HL-60 (cell line): ENCODE data around the gene GPRASP3.
A peak's percentile ranks its signal among the peaks of the same experiment; 100 is the strongest.
"Not testable (repeated sequence)": the region's sequence is repeated elsewhere in the genome, so short reads cannot be mapped to it uniquely, and the experiment has no call there.

Experiments
- DNase-seq, 2 experiments: peaks; one replicate each; pipeline ENCODE4 v3.0.0-alpha.2; 2010 to 2020; ENCODE audit warnings: low read depth in 1 of 2, low spot score in 1 of 2
- H3K27ac ChIP-seq: fragments of 250-450 bp; sonication (Bioruptor Pico); replicated peaks from 2 replicates; pipeline ENCODE4 v1.5.1; 2020; ENCODE audit warnings: mild to moderate bottlenecking, moderate library complexity
- H3K27me3 ChIP-seq: fragments of 250-450 bp; sonication (Bioruptor Pico); 2 replicates; pipeline ENCODE4 v1.5.1; 2021; ENCODE audit warnings: mild to moderate bottlenecking, moderate library complexity; ENCODE audit not compliant: insufficient read depth, poor library complexity, severe bottlenecking
- H3K4me3 ChIP-seq: replicated peaks from 2 replicates; pipeline ENCODE4 v1.5.1; 2011; ENCODE audit warnings: mild to moderate bottlenecking, control low read depth, low read length; ENCODE audit not compliant: insufficient read depth
- GABPA ChIP-seq: IDR thresholded peaks from 2 replicates; pipeline ENCODE4 v1.6.1; 2012; ENCODE audit warnings: low read depth
- POLR2AphosphoS5 ChIP-seq: IDR thresholded peaks from 2 replicates; pipeline ENCODE4 v1.6.1; 2012; ENCODE audit warnings: low read depth
- SPI1 ChIP-seq: IDR thresholded peaks from 2 replicates; pipeline ENCODE4 v1.6.1; 2012; ENCODE audit warnings: low read depth, mild to moderate bottlenecking, borderline replicate concordance
- long read RNA-seq: library from polyadenylated mRNA; unstranded; transcript quantifications from one replicate; pipeline ENCODE4 v2.0.0, GENCODE V29; 2020
- TF ChIP-seq, protein P1 (sequence below): IDR thresholded peaks from one replicate; pipeline ENCODE4 v1.5.1; 2011; ENCODE audit warnings: low read length, control low read depth, inconsistent platforms; ENCODE audit not compliant: insufficient read depth
- TF ChIP-seq, protein P2 (sequence below): IDR thresholded peaks from 2 replicates; pipeline ENCODE4 v1.6.1; 2012; ENCODE audit warnings: low read depth; ENCODE audit not compliant: insufficient replicate concordance

The GPRASP3 gene, protein sequence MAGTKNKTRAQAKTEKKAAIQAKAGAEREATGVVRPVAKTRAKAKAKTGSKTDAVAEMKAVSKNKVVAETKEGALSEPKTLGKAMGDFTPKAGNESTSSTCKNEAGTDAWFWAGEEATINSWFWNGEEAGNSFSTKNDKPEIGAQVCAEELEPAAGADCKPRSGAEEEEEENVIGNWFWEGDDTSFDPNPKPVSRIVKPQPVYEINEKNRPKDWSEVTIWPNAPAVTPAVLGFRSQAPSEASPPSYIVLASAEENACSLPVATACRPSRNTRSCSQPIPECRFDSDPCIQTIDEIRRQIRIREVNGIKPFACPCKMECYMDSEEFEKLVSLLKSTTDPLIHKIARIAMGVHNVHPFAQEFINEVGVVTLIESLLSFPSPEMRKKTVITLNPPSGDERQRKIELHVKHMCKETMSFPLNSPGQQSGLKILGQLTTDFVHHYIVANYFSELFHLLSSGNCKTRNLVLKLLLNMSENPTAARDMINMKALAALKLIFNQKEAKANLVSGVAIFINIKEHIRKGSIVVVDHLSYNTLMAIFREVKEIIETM
- long read RNA-seq = 0 reads

DNA sequence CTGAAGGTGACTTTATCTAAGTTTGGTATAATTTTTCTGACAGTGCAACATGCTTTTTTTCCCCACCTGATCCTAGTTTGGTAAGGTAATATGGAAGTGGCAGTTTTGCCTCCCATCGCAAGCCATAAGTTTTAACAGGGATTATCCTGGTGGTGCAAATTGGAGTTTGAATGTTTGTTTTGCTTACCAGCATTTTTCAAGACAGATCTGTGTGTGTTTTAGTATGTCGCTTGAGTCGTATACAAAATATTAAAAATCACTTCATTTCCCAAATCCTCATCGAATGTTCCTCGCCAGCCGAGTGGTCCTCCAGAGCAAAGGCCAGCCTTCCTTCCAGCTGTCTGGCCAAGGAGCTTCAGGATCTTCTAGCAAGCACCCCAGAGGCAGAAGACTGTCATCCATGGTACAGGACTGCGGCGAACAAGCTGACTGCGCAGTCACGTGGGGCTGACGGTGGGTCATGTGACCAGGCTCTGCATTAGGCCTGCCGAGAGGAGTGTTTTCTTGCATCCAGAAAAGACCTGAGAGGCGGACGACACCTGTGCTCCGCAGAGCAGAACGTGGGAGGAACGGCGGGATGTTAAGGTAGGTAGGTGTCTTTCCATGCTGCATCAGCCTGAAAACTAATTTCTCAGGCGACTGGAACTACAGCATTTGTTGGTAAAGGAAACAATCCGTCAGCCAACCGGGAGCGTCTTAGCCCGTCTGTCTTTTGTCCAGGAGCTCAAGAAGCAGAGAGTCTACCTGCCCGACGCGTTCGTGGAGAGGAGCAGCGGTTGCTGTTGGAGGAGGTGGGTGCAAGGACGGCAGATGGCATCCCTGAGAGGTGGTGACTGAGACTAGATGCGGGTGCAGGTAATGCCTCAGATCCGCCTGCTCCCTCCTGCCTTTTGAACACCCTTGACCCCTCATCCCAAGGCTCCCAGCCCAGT, at the start of gene GPRASP3:
GPRASP3 (plus strand) TSS at position 507 of the 932 bp plus-strand sequence. CDS start 28,253 bp downstream, outside the sequence.
- Histone ChIP-seq H3K27ac (no peak within 1 kb of the TSS), H3K27me3 (peaks cover 3% of the 10 kb centered on the region), H3K4me3 (no peak within 1 kb of the TSS; the same call in 1 of the 2 replicates)
- peak; percentile 2 to 4 for DNase-seq
- TF ChIP-seq SPI1 (no peak), GABPA (no peak), POLR2AphosphoS5 (no peak)
- TF ChIP-seq, protein P1, sequence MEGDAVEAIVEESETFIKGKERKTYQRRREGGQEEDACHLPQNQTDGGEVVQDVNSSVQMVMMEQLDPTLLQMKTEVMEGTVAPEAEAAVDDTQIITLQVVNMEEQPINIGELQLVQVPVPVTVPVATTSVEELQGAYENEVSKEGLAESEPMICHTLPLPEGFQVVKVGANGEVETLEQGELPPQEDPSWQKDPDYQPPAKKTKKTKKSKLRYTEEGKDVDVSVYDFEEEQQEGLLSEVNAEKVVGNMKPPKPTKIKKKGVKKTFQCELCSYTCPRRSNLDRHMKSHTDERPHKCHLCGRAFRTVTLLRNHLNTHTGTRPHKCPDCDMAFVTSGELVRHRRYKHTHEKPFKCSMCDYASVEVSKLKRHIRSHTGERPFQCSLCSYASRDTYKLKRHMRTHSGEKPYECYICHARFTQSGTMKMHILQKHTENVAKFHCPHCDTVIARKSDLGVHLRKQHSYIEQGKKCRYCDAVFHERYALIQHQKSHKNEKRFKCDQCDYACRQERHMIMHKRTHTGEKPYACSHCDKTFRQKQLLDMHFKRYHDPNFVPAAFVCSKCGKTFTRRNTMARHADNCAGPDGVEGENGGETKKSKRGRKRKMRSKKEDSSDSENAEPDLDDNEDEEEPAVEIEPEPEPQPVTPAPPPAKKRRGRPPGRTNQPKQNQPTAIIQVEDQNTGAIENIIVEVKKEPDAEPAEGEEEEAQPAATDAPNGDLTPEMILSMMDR = no peak
- TF ChIP-seq, protein P2, sequence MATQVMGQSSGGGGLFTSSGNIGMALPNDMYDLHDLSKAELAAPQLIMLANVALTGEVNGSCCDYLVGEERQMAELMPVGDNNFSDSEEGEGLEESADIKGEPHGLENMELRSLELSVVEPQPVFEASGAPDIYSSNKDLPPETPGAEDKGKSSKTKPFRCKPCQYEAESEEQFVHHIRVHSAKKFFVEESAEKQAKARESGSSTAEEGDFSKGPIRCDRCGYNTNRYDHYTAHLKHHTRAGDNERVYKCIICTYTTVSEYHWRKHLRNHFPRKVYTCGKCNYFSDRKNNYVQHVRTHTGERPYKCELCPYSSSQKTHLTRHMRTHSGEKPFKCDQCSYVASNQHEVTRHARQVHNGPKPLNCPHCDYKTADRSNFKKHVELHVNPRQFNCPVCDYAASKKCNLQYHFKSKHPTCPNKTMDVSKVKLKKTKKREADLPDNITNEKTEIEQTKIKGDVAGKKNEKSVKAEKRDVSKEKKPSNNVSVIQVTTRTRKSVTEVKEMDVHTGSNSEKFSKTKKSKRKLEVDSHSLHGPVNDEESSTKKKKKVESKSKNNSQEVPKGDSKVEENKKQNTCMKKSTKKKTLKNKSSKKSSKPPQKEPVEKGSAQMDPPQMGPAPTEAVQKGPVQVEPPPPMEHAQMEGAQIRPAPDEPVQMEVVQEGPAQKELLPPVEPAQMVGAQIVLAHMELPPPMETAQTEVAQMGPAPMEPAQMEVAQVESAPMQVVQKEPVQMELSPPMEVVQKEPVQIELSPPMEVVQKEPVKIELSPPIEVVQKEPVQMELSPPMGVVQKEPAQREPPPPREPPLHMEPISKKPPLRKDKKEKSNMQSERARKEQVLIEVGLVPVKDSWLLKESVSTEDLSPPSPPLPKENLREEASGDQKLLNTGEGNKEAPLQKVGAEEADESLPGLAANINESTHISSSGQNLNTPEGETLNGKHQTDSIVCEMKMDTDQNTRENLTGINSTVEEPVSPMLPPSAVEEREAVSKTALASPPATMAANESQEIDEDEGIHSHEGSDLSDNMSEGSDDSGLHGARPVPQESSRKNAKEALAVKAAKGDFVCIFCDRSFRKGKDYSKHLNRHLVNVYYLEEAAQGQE = no peak

GRCh38 chrX:102672856-102673255, 47.7 kb upstream of the GPRASP3 start:
- Histone ChIP-seq H3K27me3 (no peaks in the 10 kb centered on the region), H3K27ac (no peak overlapping the region), H3K4me3 (no peak overlapping the region)
- DNase-seq = no peak
- no peak for TF ChIP-seq POLR2AphosphoS5
- TF ChIP-seq SPI1 = no peak
- TF ChIP-seq, protein P2 = no peak
- TF ChIP-seq, protein P1 = no peak
- TF ChIP-seq GABPA = no peak

- DNase-seq, H3K27me3 ChIP-seq, H3K4me3 ChIP-seq, H3K27ac ChIP-seq: not testable (repeated sequence)
Measured at GRCh38 chrX:102677479-102677878, 43.1 kb upstream of the GPRASP3 start.
